Suppressor macrophage treated with lipopolysaccharide for 4 hours (primary cell): Measurements from ENCODE around the gene CEACAM18.

Source experiments
- DNase-seq: peaks from one replicate; pipeline ENCODE4 v3.0.0-alpha.2; 2020

The CEACAM18 gene

DNA sequence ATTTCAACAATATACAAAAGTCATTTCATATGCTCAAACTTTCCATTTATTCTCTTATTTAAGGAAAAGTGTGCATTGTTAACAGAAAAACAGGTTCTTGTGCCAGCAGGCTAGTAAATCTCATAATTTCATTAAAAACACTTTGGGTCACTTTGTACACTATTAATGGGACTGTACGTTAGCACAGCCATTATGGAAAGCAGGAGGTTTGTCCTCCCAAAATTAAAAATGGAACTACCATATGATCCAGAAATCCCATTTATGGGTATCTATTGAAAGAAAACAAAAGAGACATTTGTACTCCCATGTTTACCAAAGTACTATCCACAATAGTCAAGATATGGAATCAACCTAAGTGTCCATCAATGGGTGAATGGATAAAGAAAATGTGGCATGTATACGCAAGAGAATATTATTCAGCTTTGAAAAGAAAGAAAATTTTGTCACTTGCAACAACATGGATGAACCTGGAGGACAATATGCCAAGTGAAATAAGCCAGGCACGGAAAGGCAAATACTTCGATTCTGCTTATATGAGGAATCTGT, 61.6 kb downstream of the CEACAM18 start:
- DNase-seq = no peak
